HG03097 (cell line): ENCODE results near the gene CUL9.

Experiments
- ATAC-seq: cut with Tn5 transposase; IDR thresholded peaks from one replicate; pipeline ENCODE4 v1.9.1; 2021; ENCODE audit not compliant: unreplicated experiment, low FRiP score

CUL9 gene

DNA sequence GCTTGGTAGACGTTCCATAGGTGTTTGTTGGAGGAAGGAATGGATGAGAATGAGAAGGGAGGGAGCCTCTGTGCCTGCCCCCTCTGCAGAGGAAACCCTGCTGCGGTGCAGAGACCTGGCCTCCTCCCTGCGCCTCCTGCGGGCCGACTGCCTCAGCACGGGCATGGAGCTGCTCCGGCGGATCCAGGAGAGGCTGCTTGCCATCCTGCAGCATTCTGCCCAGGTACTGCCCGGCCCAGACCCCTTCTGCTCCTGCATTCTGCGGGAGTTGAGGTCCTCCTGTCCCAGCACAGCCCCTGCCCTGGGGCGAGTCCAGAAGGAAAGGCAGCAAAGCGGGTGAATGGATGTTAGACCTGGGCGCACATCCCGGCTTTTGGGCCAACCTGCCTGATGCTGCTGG is 41.2 kb downstream of the CUL9 start:
- no peak for ATAC-seq

DNA sequence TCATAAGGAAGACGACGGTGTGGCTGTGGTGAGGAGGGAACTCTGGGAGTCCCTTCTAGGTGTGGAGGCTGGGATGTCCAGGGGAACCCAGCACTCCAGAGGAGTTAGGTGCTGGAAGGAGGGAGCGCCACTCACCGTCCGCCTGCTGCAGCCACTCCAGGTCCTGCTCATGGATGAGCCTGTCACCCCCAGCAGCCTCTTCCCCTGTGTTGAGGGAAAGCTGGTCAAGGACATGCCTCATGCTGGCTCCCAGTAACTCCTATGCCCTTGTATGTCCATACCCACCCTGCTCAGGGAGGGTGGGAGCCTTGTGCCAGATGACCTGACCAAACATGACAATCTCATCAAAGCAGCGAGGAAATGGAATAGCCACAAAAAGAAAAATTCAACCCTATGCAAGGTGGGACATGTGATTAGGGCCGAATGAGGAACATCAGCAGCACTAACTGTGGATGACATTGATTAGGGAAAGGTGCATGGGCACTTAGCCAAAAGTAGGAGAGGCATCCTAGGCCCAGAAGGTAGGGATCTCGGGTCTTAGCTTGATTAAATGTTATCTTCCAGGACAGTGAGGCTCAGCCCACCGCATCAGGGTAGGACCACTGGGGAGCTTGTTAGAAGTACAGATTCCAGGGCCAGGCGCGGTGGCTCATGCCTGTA is 44.3 kb downstream of the CUL9 start:
- ATAC-seq: no peak

DNA sequence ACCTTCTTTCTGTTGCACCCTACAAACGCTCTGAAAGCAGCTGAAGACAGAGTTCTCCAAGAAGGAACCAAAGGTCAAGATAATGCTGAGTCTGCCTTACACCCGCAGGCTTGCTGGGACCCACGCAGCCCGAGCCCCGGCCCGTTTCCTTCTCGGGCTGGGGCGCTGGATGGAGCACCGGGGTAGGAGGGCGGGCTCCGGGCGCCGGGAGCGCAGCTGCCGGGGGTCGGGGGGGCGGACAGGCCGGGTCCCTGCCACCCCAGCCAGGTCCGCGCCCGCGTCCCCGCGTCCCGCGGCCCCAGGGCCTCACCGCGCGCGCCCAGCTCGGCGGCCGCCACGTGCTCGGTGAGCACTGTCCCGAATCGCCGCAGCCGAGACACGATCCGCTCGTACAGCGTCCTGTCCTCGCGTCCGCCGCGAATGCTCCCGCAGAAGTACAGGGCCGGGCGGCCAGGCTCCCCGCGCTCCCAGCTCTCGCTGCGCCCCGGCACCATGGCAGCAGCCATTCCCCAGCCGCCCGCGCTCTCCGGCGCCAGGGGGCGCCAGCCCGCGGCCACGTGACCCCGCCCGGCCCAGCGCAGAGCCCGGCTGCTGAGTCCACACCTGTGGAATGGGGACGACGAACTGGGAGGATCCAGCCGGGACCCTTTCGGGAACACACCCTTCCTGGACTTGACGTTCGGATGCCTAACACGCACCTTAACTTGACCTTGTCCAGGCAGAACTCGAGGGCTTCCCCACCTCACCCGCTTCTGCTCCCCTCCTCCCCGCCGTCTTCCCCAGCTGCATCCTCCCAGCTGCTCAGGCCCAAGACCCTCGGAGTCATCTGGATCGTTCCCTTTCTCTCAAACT is 47.2 kb downstream of the CUL9 start, which contains the start of gene DNPH1:
DNPH1 (minus strand) TSS at position 531 of the 852 bp plus-strand sequence; CDS start at position 506, 25 bp downstream.
- peak; percentile 62 for ATAC-seq

DNA sequence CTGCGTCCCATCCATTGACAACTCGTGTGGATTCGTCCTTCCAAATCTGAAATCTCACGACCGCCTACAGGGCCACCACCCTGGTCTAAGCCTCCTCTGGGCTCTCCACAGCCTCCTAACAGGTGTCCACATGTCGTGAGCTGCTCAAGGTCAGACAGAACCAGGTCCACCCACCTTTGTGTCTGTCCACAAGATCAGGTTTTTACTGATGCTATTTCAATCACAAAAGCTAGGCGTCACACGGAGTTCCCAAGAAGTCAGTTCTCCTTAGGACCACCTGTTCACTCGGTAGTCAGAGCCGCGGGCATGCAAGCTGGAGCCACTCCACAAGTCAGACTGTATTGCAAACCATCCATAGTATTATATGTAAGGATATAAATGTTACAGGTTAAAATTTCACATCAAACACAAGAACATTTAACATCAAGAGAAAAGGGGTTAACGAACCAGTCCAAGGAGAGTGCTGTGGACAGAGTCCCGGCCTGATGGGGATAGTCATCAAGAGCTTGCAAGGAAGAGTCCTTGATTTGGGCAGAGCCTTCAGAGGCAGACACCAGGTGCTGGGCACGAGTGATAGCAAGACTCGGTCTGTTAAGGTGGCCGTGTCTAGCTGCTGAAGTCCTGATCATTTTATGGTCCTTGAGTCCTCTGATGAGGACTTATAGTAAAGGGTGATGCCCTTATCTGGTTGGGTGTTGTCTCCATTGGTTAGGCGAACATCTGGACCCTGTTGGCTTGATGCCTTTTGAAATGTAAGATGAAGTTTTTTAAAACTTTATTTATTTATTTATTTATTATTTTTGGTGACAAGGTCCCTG is 48.0 kb downstream of the CUL9 start:
- no peak for ATAC-seq

DNA sequence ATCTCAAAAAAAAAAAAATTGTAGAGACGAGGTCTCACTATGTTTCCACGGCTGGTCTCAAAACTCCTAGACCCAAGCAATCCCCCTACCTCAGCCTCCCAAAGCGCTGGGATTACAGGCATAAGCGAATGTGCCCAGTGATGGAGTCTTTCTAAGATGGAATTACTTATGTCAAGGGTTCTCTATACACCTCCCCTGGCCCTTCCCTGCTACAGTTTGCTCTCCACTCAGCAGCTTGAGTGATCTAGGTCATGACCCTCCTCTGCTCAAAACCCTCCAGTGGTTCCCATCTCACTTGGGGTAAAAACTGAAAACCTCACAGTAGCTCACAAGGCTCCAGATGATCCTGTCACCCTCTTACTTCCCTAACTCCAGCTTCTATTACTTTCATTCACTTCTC is 49.1 kb downstream of the CUL9 start:
- ATAC-seq: no peak

DNA sequence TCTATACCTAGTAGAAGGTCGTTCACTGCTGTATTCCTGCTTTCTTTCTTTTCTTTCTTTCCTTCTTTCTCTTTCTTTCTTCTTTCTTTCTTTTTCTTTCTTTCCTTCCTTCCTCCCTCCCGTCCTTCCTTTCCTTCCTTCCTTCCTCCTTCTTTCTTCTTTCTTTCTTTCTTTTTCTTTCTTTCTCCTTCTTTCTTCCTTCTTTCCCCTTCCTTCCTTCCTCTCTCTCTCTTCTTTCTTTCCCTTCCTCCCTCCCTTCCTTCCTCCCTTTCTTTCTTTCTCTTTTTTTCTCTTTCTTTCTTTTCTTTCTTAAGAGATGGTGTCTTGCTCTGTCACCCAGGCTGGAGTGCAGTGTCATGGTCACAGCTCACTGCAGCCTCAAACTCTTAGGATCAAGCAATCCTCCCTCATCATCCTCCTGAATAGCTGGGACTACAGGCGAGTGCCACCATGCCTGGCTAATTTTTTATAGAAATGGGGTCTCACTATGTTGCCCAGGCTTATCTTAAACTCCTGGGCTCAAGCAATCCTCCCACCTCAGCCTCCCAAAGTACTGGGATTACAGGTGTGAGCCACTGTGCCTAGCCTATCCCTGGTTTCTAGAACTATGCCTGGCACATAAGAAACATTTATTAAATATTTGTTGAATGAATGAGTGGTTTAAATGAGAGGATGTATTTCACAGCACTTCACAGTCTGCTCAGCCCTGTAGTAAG is 49.9 kb downstream of the CUL9 start:
- ATAC-seq: no peak

DNA sequence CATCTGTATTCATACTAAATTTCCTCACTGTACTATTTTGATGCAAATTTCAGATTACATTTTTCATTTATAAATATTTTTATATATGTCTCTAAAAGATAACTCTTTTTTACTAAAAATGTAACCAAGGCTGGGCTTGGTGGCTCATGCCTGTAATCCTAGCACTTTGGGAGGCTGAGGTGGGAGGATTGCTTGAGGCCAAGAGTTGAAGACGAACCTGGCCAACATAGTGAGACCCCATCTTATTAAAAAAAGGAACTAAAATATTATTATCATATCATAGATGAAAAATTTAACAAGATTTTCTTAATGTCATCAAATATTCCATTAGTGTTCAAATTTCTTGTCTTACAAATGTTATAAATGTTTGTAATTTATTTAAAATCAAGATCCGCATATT is 53.8 kb downstream of the CUL9 start:
- no peak for ATAC-seq

DNA sequence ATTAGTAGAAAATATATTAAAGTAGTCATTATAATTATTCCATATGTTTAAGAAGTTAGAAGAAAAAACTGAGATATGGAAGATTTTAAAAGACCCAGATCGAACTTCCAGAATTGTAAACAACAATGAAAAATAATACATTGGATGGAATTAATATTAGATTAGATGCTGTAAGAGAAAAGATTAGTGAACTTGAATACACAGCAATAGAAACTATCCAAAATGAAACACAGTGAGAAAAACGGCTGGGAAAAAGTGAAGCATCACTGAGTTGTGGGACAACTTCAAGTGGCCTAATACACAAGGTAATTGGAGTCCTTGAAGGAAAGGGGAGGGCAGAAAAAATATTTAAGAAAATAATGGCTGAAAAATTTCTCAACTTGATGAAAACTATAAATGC is 57.1 kb downstream of the CUL9 start:
- ATAC-seq: no peak

DNA sequence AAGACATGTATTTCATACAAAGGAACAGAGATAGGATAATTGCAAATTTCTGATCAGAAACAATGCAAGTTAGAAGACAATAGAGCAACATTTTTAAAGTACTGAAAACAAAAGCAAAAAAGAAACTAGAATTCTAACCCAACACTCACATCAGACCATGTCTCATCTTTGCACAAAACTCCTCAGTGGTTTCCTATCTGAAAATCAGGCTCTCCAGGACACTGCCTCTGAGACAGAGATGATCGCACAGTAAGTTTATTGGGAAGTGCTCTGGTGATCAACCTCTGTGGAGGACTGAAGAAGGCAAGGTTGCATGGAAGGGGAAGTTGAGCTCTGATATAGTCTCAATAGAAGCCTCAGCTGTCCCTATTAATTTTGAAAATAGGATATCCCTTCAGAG is 59.0 kb downstream of the CUL9 start:
- no peak for ATAC-seq

DNA sequence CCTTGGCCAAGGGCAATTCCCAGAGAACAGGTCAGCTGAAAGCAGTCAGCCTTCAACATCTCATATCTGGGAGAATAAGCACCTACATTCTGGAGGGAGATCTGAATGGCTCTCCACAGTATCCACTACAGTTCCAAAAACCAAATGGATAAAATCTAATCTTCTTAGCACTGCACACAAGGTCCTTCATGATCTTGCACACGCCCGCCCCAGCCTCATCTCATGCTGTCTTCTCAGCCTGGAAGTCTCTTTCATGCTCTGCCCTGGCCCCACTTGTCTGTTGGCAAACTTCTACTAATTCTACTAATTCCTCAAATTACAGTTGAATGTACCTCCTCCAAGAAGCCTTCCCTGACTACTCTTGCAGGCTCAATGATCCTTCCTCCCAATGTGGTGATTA is 59.5 kb downstream of the CUL9 start:
- ATAC-seq: no peak

DNA sequence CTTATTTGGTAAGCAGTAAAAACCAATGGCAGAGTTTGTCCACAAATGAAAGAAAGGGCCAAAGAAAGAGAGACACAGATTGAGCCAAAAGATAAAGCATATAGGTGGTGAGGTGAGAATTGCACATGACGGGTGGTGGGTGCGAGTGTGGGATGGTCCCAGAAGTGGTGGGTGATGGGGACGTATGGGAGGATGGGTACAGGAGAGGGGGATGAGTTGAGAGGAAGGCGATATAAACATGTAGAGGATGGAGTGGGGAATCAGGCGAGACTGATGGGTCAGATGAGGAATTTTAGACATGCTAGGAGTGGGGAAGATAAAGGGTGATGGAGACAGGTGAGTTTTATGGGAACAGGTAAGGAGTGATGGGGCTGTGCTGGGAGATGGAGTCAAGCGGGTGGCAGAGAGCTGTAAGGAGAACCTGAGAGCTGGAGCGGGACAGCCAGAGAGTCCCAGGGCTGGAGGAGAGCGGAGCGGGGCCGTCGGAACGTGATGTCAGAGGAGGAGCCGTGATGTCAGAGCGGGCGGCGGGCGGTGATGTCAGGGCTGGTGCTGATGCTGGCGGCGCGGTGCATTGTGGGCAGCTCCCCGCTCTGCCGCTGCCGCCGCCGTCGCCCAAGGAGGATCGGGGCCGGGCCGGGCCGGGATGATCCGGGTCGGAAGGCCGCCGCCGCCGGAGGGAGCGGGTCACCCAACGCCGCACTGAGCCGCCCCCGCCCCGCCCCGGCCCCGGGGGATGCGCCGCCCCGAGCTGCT is 61.1 kb downstream of the CUL9 start, which contains the start of gene TTBK1:
TTBK1 (plus strand) TSS at position 574 of the 756 bp plus-strand sequence. CDS start 3,180 bp downstream, outside the sequence.
- no peak for ATAC-seq

DNA sequence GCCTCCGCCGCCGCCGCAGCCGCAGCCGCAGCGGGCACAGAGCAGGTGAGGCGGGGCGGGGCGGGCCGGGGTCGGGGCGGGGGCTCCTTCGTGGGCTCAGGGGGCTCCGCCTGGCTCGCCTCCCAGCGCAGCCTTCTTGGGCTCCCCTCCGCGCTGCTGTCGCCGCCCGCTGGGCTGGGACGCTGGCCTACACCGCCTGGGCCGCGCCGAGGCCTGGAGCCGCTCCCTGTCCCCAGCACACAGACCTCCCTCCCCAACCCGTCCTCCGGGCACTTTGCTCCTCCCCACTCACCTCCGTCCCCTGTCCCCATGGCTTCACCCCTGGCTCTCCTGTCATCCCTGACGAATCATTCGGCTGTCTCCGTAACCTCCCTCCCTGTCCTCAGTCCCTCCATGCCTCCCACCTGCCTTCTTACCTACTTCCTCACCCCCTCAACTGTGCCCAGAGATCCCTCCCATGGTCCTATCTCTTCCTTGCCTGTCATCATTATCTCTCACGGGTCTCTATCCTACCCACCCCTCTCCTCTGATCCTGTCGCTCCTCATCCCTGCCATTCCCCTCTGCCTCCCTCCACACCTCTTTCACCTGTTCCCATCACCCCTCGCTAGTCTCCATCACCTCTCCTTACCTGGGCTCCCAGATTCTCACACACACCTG is 61.8 kb downstream of the CUL9 start:
- no peak for ATAC-seq

DNA sequence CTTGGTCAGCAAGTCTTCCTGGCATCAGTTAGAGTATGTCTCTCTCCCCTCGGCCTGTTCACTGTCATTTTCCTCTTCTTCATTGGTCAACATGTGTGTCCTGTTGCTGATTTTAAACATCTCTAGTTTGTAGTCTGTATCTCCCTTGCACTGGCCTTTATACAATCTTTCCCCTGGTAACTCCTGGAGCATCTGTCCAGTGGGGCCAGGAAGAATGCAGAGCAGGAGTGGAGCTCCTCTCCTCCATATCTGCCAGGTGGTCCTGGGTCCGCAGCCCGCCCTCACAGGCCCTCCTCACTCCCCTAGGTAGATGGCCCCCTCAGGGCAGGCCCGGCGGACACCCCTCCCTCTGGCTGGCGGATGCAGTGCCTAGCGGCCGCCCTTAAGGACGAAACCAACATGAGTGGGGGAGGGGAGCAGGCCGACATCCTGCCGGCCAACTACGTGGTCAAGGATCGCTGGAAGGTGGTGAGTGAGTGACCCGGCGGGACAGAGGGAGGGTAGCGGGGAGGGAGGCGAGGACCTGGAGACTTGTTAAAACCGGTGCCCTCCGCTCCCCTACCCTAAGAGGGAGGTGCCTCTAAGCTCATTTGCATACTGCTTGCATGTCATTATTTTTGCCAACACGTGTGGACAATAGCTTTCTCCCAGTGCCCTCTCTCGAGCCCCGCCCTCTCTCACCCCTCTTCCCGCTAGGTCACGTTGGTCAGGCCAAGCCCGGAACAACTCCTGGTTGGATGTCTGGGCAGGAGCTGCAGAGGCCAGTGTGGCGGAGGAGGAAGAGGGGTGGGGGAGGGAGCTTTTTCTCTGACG is 64.5 kb downstream of the CUL9 start:
- ATAC-seq: peak; percentile 31

DNA sequence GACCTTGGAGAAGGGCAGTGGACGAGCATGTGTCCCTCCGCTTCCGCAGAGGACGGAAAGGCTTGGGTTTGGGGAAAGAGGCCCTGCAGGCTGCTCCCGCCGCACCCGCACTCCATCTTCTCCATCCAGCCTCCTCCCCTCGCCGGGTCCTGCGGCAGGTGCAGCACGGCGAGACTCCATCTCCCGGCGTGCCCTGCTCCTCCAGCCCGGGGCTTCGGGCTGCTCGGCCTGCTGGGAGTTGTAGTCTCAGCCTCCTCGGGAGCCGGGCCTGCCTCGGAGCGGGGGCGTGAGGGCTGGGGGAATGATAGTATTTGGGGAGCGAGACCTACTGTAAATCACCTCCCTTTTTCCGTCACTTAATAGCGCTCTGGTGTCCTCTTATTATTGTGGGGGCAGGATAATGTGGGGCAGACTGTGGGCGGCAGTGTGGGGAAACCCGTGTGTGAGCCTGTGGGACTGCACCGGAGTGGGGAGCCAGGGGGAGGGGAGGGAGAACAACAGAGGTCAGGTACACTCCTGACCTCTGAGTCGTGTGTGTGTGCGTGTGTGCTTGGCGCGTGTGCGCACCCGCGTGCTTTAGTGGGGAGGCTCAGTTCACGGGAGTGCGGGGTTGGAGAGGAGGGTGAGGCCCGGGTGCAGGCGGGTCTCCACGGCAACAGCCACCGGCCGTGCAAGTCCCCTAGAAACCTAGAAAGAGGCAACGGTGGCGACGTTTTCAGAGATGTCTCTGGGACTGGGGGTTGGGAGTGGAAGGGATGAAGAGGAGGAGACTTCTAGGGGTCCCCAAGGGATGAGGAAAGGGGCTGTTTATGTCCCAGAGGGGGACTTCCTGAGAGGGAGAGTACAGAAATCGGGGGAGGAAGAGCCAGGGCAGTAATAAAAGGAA is 65.4 kb downstream of the CUL9 start:
- ATAC-seq: peak; percentile 74

DNA sequence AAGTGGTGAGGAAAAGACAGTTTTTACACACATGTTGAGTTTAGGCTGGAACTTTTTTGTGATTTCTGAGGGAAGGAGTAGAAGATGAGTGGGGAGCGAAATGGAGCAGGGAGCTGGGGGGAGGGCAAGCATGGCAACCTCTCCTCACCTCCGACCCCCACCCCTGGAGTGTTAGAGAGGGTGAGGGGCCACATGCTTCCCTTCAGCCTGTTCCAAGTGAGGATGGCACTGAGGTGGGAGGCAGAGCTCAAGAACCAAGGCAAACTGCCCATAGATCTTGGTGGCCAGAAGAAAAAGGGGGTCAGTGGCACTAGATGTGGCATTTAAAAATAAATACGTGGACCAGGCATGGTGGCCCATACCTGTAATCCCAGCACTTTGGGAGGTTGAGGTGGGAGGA is 66.1 kb downstream of the CUL9 start:
- no peak for ATAC-seq

DNA sequence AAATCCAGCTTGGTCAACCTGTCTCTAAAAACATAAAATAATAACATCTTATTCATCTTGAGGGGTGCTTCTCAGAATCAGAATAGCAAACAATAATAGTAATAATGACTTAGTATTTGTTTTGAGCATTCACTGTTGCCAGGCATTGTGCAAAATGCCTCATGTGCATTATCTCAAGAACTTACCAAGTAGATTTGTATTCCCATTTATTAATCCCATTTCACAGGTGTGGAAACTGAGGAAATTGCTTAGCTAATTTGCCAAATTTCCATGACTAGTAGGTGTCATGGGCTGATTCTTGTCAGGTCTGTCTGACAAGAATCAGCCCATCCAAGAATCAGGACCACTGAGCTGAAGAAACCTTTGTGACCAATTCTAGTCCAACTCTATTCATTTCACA is 66.8 kb downstream of the CUL9 start:
- ATAC-seq: no peak

DNA sequence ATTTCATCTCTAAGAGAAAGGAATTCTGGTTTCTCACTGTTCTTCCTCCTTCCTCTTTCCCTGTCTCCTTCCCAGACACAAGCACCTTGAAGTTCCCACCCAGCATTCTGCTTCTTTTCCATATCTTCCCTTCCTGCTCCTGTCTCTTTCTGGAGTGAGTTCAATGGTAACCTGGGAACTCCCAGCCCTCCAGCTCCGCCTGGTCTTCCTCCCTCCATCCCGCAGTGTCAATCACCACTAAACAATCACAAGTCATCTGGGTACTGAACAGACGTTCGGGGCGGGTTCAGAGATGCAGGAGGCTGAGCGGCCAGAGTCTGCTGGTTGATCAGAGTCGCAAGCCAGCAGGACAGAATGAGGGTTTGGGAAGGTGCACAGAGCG is 69.0 kb downstream of the CUL9 start:
- ATAC-seq: no peak
